PC-9 (cell line): ENCODE results near the gene ATP2B1. TPM values are rescaled to one million over a fixed set of nuclear protein-coding genes. Genes with fewer than 3 reads are reported as not detected.
"Not testable (repeated sequence)": the region's sequence is repeated elsewhere in the genome, so short reads cannot be mapped to it uniquely, and the experiment has no call there.

Experiments used
- BruUV-seq: library from RNA; stranded (reverse); fragments of 400-500 nt; replicated peaks from 2 replicates; lab custom pipeline; 2021; lab: Mats Ljungman, UMichigan
- CTCF ChIA-PET: fragments of 300-600 bp; sonication (Branson Sonifier 250); formaldehyde crosslinking; loops from one replicate; lab custom pipeline; 2022; ENCODE audit warnings: antibody characterized with exemption; lab: Charles Lee
- POLR2A ChIA-PET: fragments of 300-600 bp; sonication (Branson Sonifier 250); formaldehyde crosslinking; loops from one replicate; lab custom pipeline; 2022; ENCODE audit warnings: antibody characterized with exemption; ENCODE audit not compliant: unreplicated experiment; lab: Charles Lee
- DNase-seq, 2 experiments: peaks; one replicate each; pipeline versions ENCODE4 v3.0.0 to v3.0.0-alpha.2; 2015 to 2022; ENCODE audit warnings: mixed read lengths in 1 of 2
- H2AFZ ChIP-seq: fragments of 200-600 bp; sonication (generic); 2 replicates; pipeline ENCODE4 v1.8.1; 2017; ENCODE audit warnings: antibody characterized with exemption
- H3F3A ChIP-seq: fragments of 200-600 bp; sonication (generic); 2 replicates; pipeline ENCODE4 v1.8.1; 2017; ENCODE audit warnings: antibody characterized with exemption, mild to moderate bottlenecking, low read depth; ENCODE audit not compliant: insufficient read depth
- H3K27ac ChIP-seq: fragments of 200-600 bp; sonication (generic); 2 replicates; pipeline ENCODE4 v1.6.1; 2016; ENCODE audit warnings: mixed run types
- H3K27me3 ChIP-seq: fragments of 200-600 bp; sonication (generic); 2 replicates; pipeline ENCODE4 v1.6.1; 2016; ENCODE audit warnings: low read depth, mixed run types; ENCODE audit not compliant: insufficient read depth
- H3K36me3 ChIP-seq: fragments of 200-600 bp; sonication (generic); 2 replicates; pipeline ENCODE4 v1.6.1; 2016; ENCODE audit warnings: low read depth, mixed run types
- H3K4me1 ChIP-seq: fragments of 200-600 bp; sonication (generic); replicated peaks from 2 replicates; pipeline ENCODE4 v1.6.1; 2016; ENCODE audit warnings: mixed run types; ENCODE audit not compliant: insufficient read depth
- H3K4me2 ChIP-seq: fragments of 200-600 bp; sonication (generic); 2 replicates; pipeline ENCODE4 v1.6.1; 2017; ENCODE audit warnings: mixed run types
- H3K4me3 ChIP-seq: fragments of 200-600 bp; sonication (generic); 2 replicates; pipeline ENCODE4 v1.6.1; 2016; ENCODE audit warnings: mixed run types
- H3K79me2 ChIP-seq: fragments of 200-600 bp; sonication (generic); 2 replicates; pipeline ENCODE4 v1.6.1; 2017; ENCODE audit warnings: low read depth, mixed run types
- H3K9me2 ChIP-seq: fragments of 200-600 bp; sonication (generic); 2 replicates; pipeline ENCODE4 v1.8.1; 2017; ENCODE audit warnings: mild to moderate bottlenecking; ENCODE audit not compliant: insufficient read depth
- H3K9me3 ChIP-seq: fragments of 200-600 bp; sonication (generic); 2 replicates; pipeline ENCODE4 v1.8.1; 2016; ENCODE audit warnings: low read depth; ENCODE audit not compliant: insufficient read depth
- H4K20me1 ChIP-seq: fragments of 200-600 bp; sonication (generic); 2 replicates; pipeline ENCODE4 v1.8.1; 2017; ENCODE audit not compliant: insufficient read depth
- EZH2 ChIP-seq: fragments of 200-600 bp; sonication (generic); IDR thresholded peaks from 2 replicates; pipeline ENCODE4 v1.8.0; 2017; ENCODE audit warnings: antibody characterized with exemption, low read depth
- intact Hi-C: fragments of 100-400 bp; cut with micrococcal nuclease; formaldehyde crosslinking; loops from one replicate; pipeline ENCODE4 v1.10.0; 2022; ENCODE audit not compliant: unreplicated experiment
- total RNA-seq: library from RNA; stranded (reverse); gene quantifications from 2 replicates; pipeline ENCODE4 v1.2.3, GENCODE V29; 2021
- TF ChIP-seq, protein P1 (sequence below): fragments of 200-600 bp; sonication (generic); conservative IDR thresholded peaks from 2 replicates; pipeline ENCODE4 v1.6.1; 2017; ENCODE audit warnings: mixed run types, antibody characterized with exemption, mild to moderate bottlenecking, moderate library complexity

ATP2B1 gene
- total RNA-seq, 1 experiment from 2014 or later = 29.4 TPM

DNA sequence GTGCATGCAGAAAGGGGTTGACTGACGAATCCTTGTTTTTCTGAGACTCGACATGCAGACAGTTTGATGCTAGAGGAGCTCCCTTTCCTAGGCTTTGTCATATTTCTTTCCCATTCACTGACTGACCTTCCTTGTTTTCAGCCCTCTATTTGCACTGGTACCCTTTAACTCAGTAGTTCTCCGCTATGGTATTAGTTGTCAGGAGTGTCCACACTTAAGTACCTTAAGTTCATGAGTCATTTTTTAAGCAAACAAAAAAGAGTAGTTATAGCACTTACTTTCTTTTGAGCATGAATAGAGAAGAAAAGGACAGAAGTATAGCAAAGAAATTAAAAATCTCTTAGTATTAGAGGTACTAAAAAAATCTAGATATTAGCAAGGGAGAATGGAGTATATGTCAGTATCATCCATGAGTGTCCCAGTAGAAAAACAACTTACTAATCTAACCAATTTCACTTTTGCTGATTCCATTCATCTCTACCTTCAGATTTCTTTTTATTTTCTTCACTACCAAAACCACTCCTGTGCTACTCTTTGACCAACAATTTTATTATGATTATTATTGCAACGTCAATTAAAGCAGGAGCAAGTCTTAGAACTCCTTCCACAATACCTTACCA, 8.3 kb downstream of the ATP2B1 start:
- ChIA-PET POLR2A (no interaction called here), CTCF (no interaction called here)
- Histone ChIP-seq H2AFZ (no peak overlapping the region), H3K9me3 (no peaks in the 10 kb centered on the region; the same call in 1 of the 2 replicates), H3K27ac (0 out of 2 replicates have a peak overlapping the region, but pooled peaks have one; percentile 27), H3K4me1 (peaks cover 31% of the 10 kb centered on the region), H3F3A (no peaks in the 10 kb centered on the region), H3K4me2 (peak overlapping the region; percentile 20; the same call in 1 of the 2 replicates), H3K79me2 (peaks cover 100% of the 10 kb centered on the region), H3K27me3 (no peaks in the 10 kb centered on the region), H4K20me1 (0 out of 2 replicates have a peak, but pooled peaks cover 2% of the 10 kb centered on the region), H3K36me3 (0 out of 2 replicates have a peak, but pooled peaks cover 6% of the 10 kb centered on the region), H3K9me2 (no peaks in the 10 kb centered on the region), H3K4me3 (no peak overlapping the region)
- intact Hi-C loops = no loop called here
- TF ChIP-seq, protein P1, sequence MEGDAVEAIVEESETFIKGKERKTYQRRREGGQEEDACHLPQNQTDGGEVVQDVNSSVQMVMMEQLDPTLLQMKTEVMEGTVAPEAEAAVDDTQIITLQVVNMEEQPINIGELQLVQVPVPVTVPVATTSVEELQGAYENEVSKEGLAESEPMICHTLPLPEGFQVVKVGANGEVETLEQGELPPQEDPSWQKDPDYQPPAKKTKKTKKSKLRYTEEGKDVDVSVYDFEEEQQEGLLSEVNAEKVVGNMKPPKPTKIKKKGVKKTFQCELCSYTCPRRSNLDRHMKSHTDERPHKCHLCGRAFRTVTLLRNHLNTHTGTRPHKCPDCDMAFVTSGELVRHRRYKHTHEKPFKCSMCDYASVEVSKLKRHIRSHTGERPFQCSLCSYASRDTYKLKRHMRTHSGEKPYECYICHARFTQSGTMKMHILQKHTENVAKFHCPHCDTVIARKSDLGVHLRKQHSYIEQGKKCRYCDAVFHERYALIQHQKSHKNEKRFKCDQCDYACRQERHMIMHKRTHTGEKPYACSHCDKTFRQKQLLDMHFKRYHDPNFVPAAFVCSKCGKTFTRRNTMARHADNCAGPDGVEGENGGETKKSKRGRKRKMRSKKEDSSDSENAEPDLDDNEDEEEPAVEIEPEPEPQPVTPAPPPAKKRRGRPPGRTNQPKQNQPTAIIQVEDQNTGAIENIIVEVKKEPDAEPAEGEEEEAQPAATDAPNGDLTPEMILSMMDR = no peak
- TF ChIP-seq EZH2 = no peak
- no TSS peak for BruUV-seq
- DNase-seq = peak in 1 of 2 experiments; percentile 47

DNA sequence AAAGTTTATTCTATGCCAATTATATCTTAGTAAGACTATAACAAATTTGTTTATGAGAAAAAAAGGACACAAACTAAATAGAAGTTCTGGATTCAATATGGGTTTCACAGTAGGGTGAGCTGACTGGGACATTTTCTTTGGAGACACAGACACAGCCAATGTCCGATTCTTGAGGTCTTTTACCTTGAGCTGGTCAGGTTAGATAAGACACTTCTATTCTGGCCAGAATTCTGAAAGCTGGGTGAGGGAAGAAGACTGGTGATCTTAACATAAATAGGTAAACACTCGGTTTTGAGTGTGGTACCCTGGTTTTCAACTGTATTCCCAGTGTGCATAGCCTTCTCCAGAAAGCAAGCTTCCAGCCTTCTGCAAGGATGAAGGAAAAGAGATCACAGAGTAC, 10.0 kb downstream of the ATP2B1 start:
- peaks cover 14% of the 10 kb centered on the region for H3K4me1 ChIP-seq
- H3K27ac ChIP-seq = no peak overlapping the region
- DNase-seq = no peak
- H2AFZ ChIP-seq = no peak overlapping the region
- no peaks in the 10 kb centered on the region for H3F3A ChIP-seq
- no peaks in the 10 kb centered on the region for H3K9me3 ChIP-seq
- no peak for TF ChIP-seq EZH2
- TF ChIP-seq, protein P1 = no peak
- no peak overlapping the region for H3K4me2 ChIP-seq
- no peaks in the 10 kb centered on the region for H3K27me3 ChIP-seq
- H3K36me3 ChIP-seq = 0 out of 2 replicates have a peak, but pooled peaks cover 6% of the 10 kb centered on the region
- H3K4me3 ChIP-seq = no peak overlapping the region
- ChIA-PET CTCF (no interaction called here), POLR2A (interaction anchor here (0.5 to 0.6 kb wide), 2 partner anchors 10 to 132 kb away, joined by 4 to 5 read pairs; partner anchors contain the start of gene ATP2B1)
- intact Hi-C loops = no loop called here
- H3K79me2 ChIP-seq = peaks cover 100% of the 10 kb centered on the region
- no peaks in the 10 kb centered on the region for H3K9me2 ChIP-seq
- H4K20me1 ChIP-seq = no peaks in the 10 kb centered on the region
- no TSS peak for BruUV-seq

DNA sequence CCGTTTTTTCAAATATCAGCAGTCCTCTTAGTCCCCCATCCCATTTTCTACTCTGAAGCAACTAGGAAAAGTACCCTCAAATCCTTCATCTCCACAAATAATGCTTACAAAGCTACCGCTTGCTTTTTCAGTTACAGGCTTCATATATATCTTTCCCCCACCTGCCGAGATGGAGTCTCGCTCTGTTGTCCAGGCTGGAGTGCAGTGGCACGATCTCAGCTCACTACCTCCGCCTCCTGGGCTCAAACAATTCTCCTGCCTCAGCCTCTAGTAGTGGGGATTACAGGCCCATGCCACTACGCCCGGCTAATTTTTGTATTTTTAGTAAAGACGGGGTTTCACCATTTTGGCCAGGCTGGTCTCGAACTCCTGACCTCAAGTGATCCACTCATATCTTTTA, 10.9 kb downstream of the ATP2B1 start:
- POLR2A ChIA-PET, intact Hi-C loops, BruUV-seq, H3K4me2 ChIP-seq, H3K9me3 ChIP-seq, H3F3A ChIP-seq, DNase-seq, H3K27ac ChIP-seq, H3K4me3 ChIP-seq, H3K9me2 ChIP-seq, H3K36me3 ChIP-seq, H4K20me1 ChIP-seq, H2AFZ ChIP-seq, H3K27me3 ChIP-seq: not testable (repeated sequence)
- Histone ChIP-seq H3K4me1 (peaks cover 16% of the 10 kb centered on the region), H3K79me2 (peaks cover 100% of the 10 kb centered on the region)
- CTCF ChIA-PET = interaction anchor here (0.6 kb wide), 1 partner anchor 1249 kb away, joined by 4 read pairs; no protein-coding TSS in a partner anchor
